ENCODE data around the gene EYA3. TPM values are rescaled to one million over a fixed set of nuclear protein-coding genes. Genes with fewer than 3 reads are reported as not detected.

The EYA3 gene
- total RNA-seq, 1 donor from 2014 or later = 14.2 TPM

DNA sequence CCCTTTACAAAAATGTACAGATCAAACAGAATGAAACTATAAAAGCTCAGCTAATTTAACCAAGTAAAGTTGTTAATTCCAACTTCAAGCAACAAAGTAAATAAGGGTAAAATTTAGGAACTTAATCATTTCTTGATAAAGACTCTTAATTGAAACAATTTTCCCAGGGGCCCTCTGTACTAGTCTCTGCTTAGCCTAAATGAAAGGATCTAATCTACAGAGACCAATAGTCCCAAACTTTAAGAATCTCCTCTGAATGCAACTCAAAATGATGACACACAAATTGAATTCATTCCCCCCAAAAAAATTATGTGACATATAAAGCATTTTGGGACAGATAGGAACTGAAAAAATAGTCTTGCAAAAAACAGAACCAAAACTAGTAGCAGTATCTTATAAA, 16.6 kb downstream of the EYA3 start:
- DNase-seq (ENCODE audit: low read depth, low spot score) = no peak

- DNase-seq (ENCODE audit: low read depth, low spot score) = no peak
Observed at GRCh38 chr1:28070725-28071593, 17.5 kb downstream of the EYA3 start.

DNA sequence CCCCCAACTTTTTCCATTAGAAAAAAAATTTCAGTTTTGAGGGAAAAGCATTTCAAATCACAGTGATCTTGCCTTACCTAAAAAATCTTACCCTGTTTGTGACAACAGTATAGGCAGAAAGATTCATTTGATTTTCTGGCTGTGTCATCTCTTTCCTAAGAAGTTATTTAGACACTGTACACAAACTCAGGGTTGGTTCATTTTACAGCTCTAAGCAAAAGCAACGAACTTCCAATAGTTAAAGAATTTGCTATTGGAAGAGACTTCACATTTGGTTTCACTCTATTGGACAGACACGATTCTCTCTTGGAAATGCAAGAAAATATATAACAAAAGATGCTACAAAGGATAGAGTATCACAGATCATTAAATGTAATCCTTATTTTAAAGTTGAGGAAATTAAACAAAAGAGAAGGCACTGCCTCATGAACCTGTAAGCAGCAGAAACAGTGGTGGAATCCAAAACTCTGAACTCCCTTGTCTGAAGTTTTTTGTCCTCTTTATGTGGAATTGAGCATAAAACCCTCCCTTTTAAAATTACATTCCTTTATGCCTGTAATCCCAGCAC, 20.8 kb downstream of the EYA3 start:
- no peak for DNase-seq (ENCODE audit: low read depth, low spot score)

DNA sequence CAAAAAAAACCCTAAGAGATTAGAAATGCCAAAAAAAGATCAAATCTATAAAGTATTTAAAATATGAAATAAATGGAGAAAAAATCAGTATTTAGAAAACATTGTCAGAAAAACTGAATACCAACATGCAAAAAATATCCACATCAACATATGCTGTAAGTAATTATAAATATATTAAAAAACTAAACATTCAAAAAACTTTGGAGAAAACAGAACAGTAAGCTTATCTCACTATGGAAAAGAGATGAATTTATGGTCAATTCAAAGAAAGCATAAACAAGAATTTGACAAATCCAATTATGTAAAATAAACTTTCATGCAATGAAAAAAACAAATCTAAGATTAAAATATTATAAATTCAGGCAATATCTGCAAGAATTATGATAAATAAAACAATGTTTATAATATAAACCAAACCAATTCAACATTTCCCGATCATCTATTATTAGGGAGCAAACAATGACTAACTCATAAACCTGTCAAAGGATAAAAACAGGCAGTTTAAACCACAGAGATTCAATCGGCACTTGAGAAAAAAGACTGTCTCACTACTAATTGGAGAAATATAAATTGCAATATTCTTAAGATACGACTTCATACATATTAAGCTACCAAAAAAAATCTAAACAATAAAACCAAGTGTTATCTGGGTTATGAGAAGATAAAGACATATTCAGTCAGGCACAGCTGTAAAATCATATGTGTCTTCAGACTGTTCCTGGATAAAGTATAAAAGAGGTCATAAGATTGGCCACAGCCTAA, 21.8 kb downstream of the EYA3 start:
- no peak for DNase-seq (ENCODE audit: low read depth, low spot score)

DNA sequence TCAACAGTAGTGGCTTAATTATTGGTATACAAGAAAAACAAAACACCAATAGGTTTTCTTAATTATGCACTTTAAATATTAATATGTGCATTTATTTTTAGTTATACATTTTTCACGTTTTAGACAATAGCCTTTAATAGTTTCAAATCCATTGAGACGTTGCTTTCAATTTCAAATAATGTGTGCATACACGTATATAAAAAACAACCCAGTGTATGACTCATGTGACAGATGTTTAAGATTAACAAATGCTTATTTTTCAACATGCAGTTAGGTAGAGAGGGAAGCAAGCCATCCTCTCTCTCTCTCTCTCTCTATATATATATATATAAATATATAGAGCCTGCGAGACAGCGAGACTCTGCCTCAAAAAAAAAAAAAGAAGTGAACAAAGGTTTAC, 24.3 kb downstream of the EYA3 start:
- DNase-seq (ENCODE audit: low read depth, low spot score) = no peak

DNA sequence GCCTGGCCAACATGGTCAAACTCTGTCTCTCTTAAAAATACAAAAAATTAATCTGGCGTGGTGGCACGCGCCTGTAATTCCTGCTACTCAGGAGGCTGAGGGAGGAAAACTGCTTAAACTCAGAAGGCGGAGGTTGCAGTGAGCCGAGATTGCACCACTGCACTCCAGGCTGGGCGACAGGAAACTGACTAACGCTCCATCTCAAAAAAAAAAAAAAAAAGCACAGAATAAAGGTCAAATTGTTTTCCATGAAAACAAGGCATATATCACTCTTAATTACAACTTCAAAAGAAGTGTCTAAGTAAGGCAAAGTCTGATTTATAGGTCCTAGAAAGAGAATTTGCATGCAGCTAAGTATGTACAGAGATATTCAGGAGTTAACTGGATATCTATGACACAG, 25.6 kb downstream of the EYA3 start:
- no peak for DNase-seq (ENCODE audit: low read depth, low spot score)

DNA sequence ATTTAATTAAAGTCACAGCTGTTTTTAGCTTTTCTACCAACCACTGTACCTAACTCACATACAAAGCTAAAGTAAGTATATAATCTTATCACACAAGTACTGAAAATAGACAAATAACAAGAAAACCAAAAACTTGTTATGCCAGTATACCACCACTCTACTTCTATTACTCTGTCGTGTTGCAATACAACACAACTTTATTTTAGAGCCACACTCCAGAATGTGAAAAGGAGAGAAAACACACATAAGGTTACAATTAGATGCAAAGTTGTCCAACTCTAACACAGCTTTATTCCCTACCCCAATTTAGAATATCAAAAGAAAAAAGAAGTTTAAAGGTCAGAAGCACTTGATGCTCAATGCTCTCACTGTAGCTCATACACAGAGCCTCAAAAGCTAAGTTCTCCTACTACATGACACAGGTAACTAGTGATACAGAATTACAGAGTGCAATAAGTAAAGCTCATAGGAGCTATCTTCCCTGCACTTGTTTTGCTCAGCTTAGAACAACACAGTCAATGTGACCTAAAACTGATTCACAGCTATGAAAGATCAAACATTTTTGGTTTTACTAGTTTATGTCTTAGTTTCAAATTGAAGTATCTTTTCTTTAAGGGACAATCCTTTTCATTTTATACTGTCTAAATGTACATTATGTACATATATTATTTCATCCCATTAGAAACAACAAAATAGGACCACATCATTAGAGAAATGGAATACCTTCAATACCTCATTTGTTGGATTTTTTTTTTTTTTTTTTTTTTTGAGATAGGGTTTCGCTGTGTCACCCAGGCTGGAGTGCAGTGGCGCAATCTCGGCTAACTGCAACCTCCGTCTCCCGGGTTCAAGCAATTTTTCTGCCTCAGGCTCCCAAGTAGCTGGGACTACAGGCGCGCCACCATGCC, 29.2 kb downstream of the EYA3 start:
- DNase-seq (ENCODE audit: low read depth, low spot score) = no peak

DNA sequence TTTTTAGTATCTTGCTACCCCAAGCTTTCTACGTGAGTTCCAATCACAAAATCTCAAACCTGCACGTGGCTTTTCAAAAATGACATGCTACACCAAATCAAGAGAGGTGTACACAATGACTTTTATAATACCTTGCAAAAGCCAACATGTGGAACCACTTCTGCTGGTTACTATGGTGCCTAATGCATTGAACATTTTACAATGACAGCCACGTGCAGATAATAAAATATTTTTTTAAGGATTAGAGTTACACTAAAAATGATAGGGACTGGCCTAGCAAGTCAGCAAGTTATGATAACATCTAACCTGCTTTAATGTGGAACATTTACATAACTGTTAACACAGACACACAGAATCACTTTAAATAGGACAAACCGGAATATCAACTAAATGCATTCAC, 30.2 kb downstream of the EYA3 start:
- no peak for DNase-seq (ENCODE audit: low read depth, low spot score)

DNA sequence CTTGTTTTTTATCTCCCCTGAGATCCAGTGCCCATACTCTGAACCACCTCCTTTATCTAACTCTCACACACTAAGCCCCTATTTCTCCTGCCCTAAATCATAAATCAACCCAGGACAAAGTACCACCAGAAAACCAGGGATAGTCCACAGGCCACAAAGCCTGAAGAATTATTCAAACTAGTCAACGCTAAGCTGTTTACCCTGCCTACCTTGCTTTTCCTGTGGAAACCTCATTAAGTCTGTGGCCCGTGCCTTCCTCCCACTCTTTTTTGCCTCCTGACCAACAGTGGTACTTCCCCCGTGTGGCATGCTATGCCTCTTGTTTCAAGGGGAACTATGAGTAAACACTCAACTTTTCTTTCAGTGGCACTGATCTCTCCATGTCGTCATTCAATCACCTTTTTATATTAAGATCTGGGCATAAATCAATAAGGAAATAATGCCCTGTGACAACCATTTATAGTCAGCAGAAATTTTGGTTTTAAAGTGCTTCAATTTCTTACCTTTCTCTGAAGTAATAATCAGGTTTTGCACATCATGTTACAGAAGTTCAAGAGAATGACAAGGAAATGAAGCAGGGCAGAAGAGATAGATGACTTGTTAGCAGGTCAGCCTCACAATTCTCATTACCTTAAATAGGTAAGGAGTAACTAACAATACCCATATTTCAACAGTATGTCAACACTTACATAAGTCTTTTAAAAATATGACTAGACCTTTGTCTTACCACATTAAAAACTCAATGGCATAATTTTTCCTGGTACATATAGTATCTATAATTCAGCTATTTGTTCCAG, 32.1 kb downstream of the EYA3 start:
- DNase-seq (ENCODE audit: low read depth, low spot score) = no peak

GRCh38 chr1:28050776-28051175, 37.6 kb downstream of the EYA3 start:
- DNase-seq (ENCODE audit: low read depth, low spot score) = no peak

- DNase-seq (ENCODE audit: low read depth, low spot score) = no peak
Observed at GRCh38 chr1:28046716-28047115, 41.7 kb downstream of the EYA3 start.

DNA sequence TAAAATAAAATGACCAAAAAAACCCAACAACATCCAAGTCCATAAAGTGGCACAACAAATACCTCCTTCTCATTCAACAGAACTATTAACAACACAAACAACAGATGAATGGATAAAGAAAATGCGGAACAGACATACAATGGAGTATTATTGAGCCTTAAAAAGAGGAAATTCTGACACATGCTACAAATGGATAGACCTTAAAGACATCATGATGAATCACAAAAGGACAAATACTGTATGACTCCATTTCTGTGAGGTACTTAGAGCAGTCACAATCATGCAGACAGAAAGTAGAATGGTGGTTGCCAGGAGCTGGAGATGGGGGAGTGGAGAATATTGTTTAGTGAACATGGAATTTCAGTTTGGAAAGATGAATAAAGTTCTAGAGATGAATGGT, 42.6 kb downstream of the EYA3 start:
- DNase-seq (ENCODE audit: low read depth, low spot score) = no peak

GRCh38 chr1:28044399-28044798, 44.0 kb downstream of the EYA3 start:
- DNase-seq (ENCODE audit: low read depth, low spot score) = no peak

GRCh38 chr1:28039341-28039740, 49.1 kb downstream of the EYA3 start:
- no peak for DNase-seq (ENCODE audit: low read depth, low spot score)

- no peak for DNase-seq (ENCODE audit: low read depth, low spot score)
Observed at GRCh38 chr1:28037946-28038345, 50.5 kb downstream of the EYA3 start.

- DNase-seq (ENCODE audit: low read depth, low spot score) = no peak
Observed at GRCh38 chr1:28037206-28037605, 51.2 kb downstream of the EYA3 start.

DNA sequence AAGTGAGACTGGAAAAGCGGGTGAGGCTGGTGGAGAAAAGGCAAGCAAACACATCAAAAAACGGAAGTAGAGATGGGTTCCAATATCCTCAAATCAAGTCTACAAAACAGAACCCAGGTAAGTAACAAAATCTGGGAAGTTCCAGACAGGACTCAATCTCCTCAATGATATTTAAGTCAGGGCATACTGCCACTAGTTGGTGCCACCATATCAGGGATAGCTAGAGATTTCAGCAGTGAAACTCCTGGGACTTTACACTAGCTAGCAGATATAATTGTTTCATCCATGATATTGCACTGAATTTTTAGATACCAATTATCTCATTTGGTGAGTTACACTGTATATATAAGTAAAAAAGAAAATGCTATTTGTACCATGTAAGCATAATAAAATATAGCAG, 52.0 kb downstream of the EYA3 start:
- DNase-seq (ENCODE audit: low read depth, low spot score) = no peak

- DNase-seq (ENCODE audit: low read depth, low spot score) = no peak
Observed at GRCh38 chr1:28035420-28035819, 53.0 kb downstream of the EYA3 start.

DNA sequence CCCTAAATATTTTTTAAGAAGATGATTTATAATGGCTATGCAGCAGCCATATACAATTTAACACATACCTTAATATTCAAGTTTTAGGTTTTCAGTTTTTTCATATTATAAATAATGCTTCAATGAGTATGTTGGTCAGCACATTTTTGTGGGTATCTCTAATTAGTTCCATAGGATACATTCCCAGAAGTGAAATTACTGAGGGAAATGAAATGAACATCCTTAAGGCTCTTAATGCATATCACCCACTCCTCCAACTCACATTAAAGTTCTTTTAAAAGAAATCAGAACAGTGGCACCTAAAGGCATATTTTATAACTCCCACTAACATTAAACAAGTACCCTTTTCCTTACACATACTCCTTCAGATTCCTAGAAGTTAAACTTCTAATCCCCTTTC, 56.1 kb downstream of the EYA3 start:
- no peak for DNase-seq (ENCODE audit: low read depth, low spot score)

DNA sequence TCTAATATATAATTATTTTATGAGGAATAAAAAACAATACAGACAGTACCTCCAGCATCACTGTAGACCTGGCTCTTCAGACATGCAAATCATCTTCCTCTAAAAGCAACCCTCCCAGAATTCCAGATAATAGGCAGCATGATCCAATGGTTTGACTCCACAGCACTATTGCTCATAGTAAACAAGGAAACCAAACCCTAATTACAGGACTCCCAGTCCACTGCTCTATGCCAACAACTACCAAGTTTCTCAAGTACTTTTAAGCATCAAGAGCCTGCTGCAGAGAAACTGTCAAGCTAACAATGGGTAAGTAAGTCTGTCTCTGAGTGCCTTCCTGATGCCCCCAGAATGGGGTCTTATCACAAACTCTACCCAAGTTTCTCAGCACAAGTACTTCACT, 57.2 kb downstream of the EYA3 start:
- no peak for DNase-seq (ENCODE audit: low read depth, low spot score)

Measured in pulmonary artery endothelial cell (primary cell).